GM21529 (cell line): Measurements from ENCODE around the gene COPG2.
A peak's percentile ranks its signal among the peaks of the same experiment; 100 is the strongest.
"Not testable (repeated sequence)": the region's sequence is repeated elsewhere in the genome, so short reads cannot be mapped to it uniquely, and the experiment has no call there.

Experiments used
- ATAC-seq: cut with Tn5 transposase; IDR thresholded peaks from one replicate; pipeline ENCODE4 v1.9.1; 2021; ENCODE audit not compliant: unreplicated experiment

Gene COPG2

DNA sequence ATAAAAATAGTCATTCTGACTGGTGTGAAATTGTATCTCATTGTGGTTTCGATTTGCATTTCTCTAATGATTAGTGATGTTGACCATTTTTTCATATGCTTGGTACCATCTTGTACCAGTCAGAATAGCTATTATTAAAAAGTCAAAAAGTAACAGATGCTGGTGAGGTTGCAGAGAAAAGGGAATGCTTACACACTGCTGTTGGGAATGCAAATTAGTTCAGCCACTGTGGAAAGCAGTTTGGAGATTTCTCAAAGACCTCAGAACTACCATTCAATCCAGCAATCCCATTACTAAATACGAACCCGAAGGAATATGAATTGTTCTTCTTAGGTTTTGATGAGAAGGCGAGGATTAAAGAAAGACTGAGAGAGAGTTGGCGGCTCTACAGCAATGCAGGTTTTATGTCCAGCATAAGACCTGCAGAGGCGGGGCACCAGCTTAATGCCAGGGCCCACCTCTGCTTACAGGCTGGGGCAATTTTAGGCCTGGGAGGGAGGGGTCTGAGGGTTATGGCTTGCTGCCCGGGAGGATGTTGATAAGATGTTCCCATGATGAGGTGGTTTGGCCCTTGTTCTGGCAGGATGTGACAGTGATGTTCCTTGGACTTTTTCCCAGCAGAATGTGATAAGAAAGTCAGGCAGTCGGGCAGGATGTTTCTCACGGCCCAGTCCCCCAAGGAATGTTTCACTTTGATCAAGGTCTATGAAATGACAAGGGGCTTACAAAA is 102.2 kb downstream of the COPG2 start:
- no peak for ATAC-seq

DNA sequence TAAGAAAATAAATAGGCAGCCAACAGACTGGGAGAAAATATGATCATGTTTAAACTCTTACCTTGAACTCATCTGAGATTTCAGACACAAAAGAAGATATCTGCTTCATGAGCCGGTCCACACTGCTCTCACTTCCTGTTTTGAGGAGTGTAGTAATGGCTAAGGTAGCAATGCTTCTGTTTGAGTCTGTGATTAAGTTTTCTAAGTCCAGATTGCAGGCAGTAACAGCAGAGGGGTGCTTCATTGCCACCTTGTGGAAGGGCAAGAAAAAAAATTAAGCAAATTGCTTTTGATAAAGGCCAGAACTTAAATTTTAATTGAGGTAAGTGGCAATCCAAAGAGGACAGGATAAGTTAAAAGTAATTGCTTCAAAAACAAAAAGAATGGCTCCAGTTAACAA is 107.6 kb downstream of the COPG2 start:
- peak; percentile 81 for ATAC-seq

DNA sequence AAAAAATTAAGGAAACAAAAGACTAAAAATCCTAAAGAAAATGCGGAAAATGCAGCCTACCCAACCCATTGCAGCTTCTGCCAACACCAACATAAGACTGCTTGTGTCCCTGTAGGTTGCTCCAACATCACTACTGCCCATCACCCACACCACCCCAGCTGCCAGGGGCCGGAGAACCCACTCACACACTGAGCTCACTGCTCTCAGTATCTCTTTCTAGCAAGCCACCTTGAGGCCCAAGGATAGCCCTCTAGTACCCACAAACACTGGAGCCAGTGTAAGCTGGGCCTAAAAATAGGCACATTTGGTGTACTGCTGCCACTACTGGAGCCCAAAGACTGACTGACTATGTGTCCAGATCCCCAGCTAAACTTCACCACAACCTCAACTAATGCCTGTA is 109.4 kb downstream of the COPG2 start:
- ATAC-seq = no peak

DNA sequence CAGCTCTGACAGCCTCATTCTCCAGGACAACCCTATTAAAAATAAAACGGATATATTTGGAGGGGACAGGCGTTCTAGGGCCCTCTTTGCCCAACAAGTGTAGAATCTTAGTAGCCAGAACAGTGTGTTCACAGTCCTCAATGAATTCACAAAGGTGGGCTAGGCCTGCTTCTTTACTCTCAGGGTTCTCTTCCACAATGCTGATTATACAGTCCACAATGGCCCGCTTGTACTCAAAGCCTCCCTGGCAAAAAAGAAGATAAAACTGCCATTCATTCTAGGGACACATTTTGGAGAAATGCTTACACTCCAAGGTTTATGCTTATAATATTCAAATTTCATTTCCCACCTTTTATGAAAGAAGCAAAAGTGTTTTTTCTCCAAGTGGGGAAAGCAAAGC is 114.1 kb downstream of the COPG2 start:
- no peak for ATAC-seq

DNA sequence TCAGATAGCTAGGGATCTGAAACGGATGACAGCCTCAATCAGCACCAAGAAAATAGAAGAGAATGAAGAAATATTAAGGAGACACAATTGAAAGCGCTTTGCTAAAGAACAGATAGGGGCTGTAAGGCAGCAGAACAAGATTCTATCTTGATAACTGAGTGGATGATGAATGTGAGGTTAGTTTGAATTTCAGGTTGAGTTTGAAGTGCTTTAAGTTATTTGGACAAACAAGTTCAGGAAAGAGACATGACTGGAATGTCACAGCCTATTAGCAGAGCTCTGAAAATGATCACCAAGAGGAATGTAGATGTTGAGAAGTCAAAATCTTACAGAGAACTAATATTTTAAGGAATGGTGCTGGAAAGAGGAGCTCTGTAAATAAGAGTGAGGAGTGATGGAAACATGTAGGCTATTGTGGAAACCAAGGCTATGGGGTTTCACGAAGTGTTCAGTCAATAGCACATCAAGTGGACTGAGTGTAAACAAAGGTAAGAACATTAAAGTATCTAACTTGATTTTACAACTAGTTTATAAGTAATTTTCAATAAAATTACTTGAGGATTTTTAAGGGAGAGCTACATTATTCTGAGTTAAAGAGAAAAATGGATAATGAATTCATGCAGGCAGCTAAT is 115.0 kb downstream of the COPG2 start:
- no peak for ATAC-seq

DNA sequence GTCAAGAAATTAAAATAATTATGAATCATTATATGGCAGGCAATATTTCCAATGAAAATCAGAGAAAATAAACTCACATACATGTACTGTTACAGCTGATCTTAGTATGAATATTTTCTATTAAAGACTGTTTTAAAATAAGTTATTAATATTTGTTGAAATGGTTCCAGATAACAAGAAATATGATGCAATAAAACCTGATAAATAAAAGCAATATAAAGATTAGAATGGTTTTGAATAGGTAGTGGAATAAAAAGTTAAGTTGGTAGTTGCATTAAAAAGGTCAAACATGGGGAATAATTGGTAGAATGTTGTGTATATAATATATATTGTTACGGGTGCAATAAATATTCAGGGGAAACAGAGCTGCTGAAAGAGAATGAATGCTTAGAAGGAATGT is 124.2 kb downstream of the COPG2 start:
- no peak for ATAC-seq

DNA sequence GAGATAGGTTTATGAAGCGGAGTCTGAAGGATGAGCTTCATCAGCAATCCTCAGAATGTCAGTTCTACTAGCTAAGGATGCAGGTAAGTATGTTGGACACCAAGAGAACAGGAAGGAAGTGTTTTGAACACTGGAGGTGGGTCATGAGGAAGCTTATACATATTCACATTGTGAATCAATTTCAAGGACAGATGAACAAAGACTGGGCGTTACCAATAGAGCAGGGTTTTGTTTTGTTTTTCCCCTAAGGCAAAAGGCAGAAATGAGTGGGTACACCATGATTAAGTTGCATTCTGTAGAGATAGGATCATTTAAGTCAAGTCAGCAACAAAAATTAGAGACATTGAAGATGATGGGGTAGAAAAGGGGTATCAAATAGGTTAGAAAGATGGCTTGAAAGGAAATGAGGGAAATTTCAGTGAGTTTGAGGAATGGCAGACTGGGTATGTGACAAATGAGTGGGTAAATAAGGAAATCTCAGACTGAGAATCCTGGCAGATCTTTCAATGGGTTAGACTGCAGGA is 125.0 kb downstream of the COPG2 start:
- no peak for ATAC-seq

DNA sequence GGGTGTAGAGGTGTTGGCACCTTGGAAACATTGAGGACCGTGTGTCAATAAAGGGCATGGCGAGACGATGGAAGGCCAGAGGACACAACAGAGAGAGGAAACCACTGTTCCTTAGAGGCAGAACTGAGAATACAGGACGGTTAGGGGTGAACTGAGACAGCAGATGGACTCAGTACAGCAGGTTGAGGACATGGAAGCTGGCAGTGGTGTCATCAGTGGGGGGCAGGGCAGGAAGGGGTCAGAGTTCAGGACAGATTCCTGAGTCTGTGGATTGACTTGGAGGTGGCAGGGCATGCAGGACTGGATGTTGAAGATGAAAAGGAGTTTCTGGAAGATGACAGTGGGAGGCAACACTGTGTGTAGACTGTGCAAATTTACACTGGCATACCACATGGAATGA is 126.3 kb downstream of the COPG2 start:
- not testable (repeated sequence) for ATAC-seq

DNA sequence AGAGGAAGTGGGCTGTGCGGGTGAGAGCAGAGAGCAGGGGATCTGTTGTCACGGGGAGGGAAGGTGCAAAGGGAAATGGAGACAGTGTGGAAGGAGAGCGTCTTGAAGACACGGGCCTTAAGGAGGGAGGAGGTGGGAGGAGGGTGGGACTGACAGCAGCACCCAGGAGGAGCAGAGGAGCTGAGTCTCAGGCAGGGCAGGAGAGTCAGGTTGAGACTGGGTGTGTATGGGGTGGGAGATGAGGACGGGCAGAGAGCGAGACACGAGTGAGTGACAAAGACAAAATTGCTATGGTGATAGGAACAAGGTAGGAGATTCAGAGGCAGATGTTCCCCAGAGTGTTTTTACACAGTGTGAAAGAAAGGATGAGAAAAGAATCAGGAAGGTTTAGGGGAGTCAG is 127.3 kb downstream of the COPG2 start:
- ATAC-seq = not testable (repeated sequence)

DNA sequence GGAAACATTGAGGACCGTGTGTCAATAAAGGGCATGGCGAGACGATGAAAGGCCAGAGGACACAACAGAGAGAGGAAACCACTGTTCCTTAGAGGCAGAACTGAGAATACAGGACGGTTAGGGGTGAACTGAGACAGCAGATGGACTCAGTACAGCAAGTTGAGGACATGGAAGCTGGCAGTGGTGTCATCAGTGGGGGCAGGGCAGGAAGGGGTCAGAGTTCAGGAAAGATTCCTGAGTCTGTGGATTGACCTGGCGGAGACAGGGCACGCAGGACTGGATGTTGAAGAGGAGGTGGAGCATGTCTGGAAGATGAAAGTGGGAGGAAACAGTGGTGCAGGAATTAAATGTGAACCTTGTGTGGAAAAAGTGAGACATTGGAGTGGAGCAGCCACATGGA is 130.7 kb downstream of the COPG2 start:
- ATAC-seq = not testable (repeated sequence)

DNA sequence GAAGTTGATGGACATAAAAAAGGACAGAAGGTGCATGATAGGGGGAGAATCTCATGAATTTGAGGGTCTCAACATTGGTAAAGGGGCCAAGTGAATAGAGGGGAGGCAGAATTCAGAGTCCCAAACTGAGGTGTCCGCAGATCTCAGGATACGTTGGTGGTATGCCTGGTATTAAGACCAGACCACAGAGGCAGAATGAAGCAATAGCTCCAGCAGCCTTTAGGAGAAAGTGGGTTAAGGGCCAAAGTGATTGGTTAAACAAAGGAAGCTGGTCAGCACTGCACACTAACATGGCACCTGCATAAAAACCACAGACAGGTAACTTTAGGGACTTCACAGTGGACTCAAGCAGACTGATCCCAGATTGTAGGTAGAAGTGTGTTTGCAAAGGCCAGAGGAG is 139.1 kb downstream of the COPG2 start:
- no peak for ATAC-seq

DNA sequence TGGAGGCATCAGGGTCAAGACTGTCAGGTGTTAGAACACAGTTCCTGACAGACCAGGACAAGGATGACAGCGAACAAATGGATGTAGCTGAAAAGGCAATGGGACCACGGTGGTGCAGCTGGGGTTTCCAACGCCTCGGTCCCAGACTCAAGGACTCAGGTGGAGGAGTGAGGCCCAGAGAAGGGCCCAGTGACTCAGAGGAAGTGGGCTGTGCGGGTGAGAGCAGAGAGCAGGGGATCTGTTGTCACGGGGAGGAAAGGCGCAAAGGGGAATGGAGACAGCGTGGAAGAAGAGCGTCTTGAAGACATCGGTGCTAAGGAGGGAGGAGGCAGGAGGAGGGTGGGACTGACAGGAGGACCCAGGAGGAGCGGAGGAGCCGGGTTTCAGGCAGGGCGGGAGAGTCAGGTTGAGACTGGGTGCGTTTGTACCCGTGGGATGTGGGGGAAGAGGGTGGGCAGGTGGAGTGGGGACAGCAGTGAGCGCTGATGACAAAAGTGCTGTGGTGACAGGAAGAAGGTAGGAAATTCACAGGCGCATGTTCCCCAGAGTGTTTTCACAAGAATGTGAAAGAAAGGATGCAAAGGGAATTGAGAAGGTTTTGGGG is 140.7 kb downstream of the COPG2 start:
- not testable (repeated sequence) for ATAC-seq

DNA sequence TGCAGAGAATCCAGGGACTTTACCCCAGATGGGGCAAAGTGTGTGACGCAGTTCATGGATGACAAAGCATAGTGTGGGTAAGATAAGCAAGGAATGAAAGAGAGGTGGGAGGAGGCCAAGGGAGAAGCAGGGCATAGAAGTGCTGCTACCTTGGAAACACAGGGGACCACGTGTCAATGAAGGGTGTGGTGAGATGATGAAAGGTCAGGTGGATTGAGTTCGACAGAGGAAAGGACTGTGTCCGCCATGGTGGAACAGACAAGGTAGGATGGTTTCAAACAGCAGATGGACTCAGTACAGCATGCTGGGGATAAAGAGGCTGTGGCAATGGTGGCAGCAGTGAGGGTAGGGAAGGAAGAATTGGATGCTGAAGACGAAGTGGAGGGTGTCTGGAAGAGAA is 143.9 kb downstream of the COPG2 start:
- ATAC-seq = no peak

DNA sequence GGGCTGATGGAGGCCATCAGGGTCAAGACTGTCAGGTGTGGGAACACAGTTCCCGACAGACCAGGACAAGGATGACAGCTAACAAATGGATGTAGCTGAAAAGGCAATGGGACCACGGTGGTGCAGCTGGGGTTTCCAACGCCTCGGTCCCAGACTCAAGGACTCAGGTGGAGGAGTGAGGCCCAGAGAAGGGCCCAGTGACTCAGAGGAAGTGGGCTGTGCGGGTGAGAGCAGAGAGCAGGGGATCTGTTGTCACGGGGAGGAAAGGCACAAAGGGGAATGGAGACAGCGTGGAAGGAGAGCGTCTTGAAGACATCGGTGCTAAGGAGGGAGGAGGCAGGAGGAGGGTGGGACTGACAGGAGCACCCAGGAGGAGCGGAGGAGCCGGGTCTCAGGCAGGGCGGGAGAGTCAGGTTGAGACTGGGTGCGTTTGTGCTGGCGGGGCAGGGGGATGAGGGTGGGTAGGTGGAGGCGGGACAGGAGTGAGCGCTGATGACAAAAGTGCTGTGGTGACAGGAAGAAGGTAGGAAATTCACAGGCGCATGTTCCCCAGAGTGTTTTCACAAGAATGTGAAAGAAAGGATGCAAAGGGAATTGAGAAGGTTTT is 144.9 kb downstream of the COPG2 start:
- not testable (repeated sequence) for ATAC-seq

DNA sequence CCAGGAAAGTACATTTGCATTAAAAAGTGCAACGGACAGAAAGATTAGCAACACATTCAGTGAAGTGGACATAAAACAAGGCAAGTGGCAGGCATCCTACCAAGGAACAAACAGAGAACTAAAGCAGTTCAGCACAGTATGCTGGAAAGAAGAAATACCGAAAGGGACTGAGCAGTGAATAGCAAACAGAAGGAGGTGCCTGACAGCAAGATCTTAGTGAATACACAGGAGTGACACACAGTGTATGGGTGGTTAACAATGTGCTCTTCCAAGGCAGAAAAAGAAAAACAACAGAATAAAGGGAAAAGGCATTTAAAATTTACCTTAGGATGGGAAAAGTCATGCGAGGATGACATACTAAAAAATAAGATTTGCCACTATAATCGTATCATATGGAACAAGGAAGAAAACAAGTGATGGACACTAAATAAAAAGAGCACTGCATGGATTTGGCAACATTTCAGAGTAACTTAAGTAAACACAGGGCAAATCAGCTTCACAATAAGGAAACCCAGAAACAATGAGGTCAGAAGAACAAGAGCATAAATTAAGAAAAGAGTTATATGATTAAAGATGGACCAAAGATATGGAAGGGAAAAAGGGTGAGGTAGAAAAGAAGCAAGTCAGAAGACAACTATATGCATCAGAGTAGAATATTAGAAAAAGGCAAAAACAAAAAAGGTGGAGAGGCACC is 147.1 kb downstream of the COPG2 start:
- ATAC-seq = no peak

DNA sequence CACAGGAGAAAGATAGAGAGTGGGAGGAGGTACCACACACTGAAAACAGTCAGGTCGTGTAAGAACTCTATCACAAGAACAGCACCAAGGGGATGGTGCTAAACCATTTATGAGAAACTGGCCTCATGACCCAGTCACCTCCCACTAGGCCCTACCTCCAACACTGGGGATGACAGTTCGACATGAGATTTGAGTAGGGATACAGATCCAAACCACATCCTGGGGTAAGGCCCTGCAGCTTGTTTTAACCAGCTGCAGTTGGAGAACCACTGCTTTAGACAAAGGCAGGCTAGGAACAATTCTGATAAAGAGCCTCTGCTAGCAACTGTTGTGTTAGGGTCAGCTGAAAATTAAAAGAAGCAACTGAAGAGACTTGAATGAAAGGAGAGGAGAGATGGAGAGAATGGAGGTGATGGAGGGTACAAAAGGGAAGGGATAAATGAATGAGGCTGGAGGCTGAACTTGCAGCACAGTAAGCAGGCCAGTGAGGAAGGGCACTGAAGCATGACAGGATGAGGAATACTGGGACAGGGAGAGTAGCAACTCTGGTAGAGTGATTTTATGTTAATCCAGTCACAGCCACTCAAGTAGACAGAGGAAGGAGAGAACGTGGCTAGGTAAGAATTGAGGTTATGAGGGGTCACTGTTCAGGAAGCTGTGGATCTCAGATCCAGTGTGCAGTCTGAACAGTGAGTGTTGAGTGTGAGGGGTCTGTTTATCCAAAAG is 153.1 kb downstream of the COPG2 start:
- no peak for ATAC-seq

DNA sequence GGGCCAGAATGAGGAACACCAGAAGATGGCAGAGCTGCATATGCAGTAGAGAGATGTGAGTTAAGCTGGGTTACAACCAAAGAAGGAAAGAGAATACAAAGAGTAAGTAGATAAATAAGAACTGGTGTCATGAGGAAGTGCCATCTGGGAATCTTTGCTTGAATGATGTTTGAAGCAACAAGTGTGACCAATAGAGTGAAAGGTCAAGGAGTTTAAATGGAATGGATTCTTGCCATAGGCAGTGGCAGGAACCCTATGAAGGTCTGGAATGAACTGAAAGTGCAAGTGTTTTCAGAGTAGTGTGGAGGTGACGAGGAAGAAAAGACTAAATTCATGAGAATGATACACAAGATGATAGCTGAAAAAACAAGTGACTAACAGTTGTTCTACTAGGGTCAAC is 155.1 kb downstream of the COPG2 start:
- no peak for ATAC-seq

DNA sequence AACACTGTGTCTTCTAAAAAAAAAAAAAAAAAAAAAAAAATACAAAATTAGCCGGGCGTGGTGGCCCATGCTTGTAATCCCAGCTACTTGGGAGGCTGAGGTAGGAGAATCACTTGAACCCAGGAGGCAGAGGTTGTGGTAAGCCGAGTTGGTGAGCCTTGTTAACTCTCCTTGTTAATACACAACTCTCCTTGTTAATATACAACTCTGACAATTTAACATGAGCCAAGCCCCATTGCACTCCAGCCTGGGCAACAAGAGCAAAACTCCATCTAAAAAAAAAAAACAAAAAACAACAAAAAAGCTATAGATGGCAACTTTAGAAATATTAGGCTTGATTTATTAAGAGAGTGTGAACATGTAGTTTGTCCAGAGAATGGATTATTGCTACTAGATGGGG is 156.5 kb downstream of the COPG2 start:
- ATAC-seq = not testable (repeated sequence)

DNA sequence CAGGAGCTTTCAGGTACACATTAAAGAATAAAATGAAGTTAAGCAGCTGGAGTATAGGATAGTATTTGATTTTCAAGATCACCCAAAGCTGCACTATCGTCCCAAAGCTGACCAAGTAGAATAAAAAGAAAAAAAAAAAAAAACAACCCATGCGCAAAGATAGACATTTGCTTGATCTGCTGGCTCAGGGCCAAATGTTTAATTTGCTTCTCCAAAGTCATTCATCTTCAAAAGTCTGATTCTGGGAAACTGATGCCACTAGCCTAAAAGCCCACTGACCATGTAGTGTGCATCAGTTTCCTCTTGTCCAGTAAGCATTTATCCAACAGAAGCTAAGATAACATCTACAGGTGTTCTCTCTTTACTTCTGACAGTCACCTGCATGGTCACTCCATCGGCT is 162.2 kb downstream of the COPG2 start:
- ATAC-seq = no peak

DNA sequence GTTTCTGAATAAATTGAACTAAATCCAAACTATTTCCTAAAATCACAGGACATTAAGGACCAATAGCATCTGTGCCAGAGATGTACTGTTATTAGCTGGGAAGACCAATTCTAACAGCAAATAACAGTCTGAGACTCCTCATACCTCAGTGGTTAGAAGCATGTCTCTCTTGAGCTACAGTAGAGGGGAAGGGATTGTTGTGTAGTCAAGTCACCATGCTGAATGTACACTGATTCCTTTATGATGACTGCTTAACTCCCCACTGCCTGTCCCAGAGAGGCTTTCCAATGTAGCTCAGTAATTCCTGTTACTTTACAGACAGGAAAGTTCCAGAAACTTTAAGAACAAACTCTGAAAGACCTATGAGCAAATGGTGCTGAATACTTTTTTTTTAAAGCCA is 162.8 kb downstream of the COPG2 start:
- no peak for ATAC-seq

DNA sequence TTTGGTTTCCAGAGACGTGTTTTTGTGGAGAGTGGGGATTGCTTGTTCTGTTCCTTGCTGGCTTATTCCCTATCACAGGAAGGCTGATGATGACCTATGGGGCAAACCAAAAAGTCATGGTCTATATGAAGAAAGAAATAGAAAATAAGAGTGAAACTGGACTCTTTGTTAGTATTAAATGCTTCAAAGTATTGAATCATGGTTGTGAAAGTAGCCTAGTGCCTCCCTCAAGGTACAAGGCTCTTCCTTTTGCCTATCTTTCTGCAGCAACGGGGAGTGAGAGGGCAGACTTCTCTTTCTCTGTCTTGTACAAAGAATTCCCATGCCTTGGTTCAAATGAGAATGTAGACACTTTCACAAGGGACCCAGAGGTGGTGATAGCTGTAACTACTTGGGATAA is 167.6 kb downstream of the COPG2 start:
- ATAC-seq = no peak
